GM19324 (cell line): ENCODE data around the gene SLC38A8.

Experiments used
- ATAC-seq: cut with Tn5 transposase; IDR thresholded peaks from one replicate; pipeline ENCODE4 v1.9.1; 2021; ENCODE audit warnings: mild to moderate bottlenecking, moderate library complexity; ENCODE audit not compliant: unreplicated experiment, low FRiP score

The SLC38A8 gene

GRCh38 chr16:83973077-83973476, 69.5 kb downstream of the SLC38A8 start:
- ATAC-seq = no peak

GRCh38 chr16:83972256-83973008, 70.2 kb downstream of the SLC38A8 start:
- ATAC-seq = no peak

GRCh38 chr16:83971165-83972130, 71.1 kb downstream of the SLC38A8 start:
- ATAC-seq = no peak

GRCh38 chr16:83970430-83970815, 72.2 kb downstream of the SLC38A8 start:
- ATAC-seq = no peak

- no peak for ATAC-seq
Measured at GRCh38 chr16:83969771-83970429, 72.7 kb downstream of the SLC38A8 start.

DNA sequence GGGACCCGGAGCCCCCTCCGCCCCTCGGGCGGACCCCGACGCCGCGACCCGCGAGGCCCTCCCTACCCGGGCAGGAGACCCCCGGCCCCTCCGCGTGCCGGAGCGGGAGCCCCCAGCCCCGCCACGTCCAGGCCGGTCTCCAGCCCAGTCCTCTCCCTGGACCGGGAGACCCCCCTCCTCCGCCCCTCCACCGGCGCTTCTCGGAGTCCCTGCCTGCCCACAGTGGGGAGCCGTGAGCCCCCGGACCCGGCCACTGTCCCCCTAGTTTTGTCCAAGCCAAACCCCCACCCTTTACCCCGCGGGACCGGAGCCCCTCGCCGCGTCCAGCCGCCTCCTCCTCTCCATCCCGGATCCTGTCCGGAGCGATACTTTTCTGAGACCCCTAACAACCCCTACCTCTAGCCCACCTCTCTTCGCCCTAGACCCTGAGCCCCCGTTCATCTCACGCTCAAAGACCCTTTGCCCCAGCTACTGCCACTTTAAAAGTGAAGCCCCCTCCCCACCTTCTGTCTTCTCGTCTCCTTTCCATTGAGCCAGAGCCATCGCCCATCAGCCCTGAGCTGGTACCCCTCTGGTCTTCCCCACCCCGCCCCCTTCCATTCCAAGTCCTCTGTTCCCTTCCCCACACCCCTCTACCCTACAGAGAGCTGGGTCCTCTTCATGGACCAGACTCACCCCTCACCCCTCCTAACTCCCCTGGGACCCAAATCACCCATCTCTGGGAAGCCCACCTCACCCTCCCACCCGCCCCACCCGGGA, 73.5 kb downstream of the SLC38A8 start:
- no peak for ATAC-seq

GRCh38 chr16:83968306-83968851, 74.2 kb downstream of the SLC38A8 start:
- ATAC-seq = no peak

- no peak for ATAC-seq
Measured at GRCh38 chr16:83967838-83968305, 74.7 kb downstream of the SLC38A8 start, which contains the start of gene NECAB2. Gene NECAB2, plus strand, starts transcription at chr16:83968244. Its CDS starts 405 bp downstream, at chr16:83968649.

DNA sequence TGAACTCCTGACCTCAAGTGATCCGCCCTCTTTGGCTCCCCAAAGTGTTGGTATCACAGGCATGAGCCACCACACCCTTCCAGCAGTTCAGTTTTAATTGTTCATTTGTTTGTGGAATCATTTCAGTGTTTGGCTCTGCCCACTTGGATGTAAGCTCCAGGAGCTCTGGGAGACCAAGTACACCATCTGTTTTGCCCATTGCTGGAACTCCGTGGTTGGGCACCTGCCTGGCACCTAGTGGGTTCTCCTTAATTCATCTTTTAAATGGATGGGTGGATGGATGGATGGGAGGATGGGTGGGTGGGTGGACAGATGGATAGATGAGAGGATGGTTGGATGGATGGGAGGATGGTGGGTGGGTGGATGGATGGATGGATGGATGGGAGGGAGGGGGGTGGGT, 75.5 kb downstream of the SLC38A8 start:
- ATAC-seq = no peak

- no peak for ATAC-seq
Measured at GRCh38 chr16:83966153-83966696, 76.4 kb downstream of the SLC38A8 start.

- no peak for ATAC-seq
Measured at GRCh38 chr16:83965444-83966152, 77.0 kb downstream of the SLC38A8 start.

GRCh38 chr16:83964684-83965443, 77.7 kb downstream of the SLC38A8 start:
- no peak for ATAC-seq

DNA sequence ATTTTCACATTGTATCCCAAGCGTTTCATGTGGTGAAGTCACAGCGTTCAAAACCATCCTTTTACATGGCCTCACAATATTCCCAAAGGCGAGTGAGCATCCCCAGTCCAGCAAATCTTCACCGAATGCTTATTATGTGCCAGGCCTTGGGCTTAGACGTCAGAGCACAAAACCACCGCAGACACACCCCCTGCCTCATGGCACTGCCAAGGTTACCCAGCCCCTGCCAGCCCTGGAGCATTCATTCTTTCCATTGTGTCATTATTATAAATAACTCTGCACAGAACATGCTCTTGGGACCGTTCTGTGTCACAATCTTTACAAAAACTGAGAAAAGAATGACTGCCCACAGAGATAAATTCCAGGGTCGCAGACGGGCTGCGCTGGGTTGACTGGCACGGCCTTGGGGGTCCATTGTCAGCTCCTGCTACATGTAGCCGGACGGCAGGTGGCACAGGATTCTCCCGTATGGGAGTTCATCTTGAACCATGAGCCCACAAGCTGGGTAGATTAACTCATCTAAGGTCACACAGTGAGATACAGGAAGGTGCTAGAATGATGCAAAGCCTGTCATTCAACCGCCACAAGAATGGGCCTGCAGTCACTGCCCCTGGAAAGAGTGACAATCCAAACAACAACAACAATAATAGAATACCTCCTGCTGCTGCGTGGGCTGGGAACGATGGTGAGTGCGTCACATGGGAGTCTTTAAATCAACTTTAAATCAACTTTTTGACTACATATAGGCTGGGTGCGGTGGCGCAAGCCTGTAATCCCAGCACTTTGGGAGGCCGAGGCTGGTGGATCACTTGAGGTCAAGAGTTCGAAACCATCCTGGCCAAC, 79.1 kb downstream of the SLC38A8 start:
- ATAC-seq = no peak

DNA sequence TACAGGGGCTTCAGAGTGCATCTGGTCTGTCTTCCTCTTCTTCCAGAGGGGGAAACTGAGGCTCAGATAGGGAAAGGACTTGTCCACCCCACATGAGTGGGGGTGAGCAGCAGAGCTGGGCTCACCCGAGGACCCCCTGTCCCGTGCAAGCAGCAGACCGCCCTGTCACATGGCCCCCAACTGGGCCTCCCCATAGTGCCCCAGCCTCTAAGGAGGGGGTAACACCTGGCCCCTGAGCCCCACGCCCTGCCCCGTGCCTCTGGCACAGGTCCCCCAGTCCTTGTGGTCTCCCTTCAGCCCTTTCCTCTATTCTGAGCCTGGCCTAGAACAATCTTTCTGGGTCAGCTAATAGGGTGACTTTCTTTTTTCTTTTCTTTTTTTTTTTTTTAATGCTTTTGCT, 81.0 kb downstream of the SLC38A8 start:
- no peak for ATAC-seq

GRCh38 chr16:83960521-83961249, 81.9 kb downstream of the SLC38A8 start:
- ATAC-seq = no peak
